HG02610 (cell line): Measurements from ENCODE around the gene PITPNM1.
"Not testable (repeated sequence)": the region's sequence is repeated elsewhere in the genome, so short reads cannot be mapped to it uniquely, and the experiment has no call there.

Experiments used
- ATAC-seq: cut with Tn5 transposase; IDR thresholded peaks from one replicate; pipeline ENCODE4 v1.9.1; 2021; ENCODE audit warnings: mild to moderate bottlenecking, moderate library complexity; ENCODE audit not compliant: unreplicated experiment

PITPNM1 gene

GRCh38 chr11:67468456-67468758 is 36.8 kb downstream of the PITPNM1 start:
- no peak for ATAC-seq

DNA sequence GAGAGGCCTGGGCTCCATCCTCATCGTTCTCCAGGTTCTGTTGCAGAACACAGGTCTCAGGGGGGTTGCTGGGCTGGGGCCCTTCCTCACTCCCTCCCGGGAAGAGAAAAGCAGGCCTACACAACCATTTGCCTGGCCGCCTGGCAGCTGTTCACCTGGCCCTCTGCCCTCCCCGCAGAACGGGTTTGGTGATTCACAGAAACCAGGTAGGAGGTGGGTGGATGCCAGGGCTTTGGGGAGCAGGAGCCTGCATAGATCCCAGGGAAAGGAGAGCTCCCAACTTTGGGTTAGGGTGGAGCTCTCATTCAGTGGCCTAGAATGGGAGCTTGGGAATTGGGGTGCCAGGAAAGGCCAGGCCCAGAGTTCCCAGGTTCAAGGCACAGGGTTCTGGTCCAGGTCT is 37.1 kb downstream of the PITPNM1 start:
- ATAC-seq = no peak

GRCh38 chr11:67466962-67467771 is 38.0 kb downstream of the PITPNM1 start:
- ATAC-seq = no peak

- no peak for ATAC-seq
These were observed 38.8 kb downstream of the PITPNM1 start for GRCh38 chr11:67466367-67466766.

DNA sequence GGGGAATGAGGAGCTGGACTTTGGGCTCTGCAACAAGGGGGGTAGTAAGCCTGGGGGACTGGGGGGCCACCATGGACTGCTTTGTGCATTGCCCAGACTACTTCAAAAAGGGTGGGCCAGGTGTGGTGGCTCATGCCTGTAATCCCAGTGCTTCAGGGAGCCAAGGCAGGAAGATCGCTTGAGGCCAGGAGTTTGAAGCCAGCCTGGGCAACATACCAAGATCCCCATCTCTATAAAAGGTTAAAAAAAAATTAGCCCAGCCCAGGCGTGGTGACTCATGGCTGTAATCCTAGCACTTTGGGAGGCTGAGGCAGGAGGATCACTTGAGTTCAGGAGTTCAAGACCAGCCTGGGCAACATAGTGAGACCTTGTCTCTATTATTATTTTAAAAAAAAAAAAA is 39.6 kb downstream of the PITPNM1 start:
- not testable (repeated sequence) for ATAC-seq

GRCh38 chr11:67465189-67465510 is 40.0 kb downstream of the PITPNM1 start:
- no peak for ATAC-seq

GRCh38 chr11:67464411-67465188 is 40.6 kb downstream of the PITPNM1 start:
- peak; percentile 61 for ATAC-seq

DNA sequence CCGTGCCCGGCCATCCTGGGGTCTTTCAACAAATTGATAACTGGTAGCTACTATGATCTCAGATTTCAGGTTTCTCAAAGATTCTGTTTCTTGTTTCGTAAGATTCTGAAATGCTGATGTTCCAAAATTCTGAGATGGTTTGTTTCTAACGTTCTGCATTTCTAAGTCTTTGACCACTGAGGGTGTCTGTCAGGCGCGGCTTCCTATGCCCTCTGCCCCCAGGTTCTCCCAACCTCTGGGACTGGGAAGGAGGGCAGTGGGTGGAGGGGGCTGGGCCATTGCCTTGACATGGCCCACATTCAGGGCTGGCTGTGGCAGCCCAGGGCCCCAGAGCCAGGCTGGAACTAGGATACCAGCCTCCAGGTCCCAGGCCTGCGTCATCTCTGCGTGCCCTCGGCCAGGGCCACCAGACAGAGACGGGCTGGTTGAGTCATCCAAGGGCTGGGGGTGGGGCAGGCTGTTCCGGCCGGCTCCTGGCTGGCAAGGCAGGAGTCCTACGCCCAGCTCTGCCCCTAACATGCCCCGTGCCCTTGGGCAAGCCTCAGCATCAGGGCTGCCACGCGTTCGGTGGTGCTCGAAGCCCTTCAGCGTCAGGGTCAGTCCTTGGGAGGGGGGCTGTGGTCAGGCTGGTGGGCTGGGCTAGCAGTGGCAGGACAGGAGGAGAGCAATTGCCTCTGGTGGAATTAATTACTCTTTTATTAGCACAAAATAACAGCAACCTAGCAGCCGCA is 41.3 kb downstream of the PITPNM1 start:
- no peak for ATAC-seq

- no peak for ATAC-seq
These were observed 42.0 kb downstream of the PITPNM1 start for GRCh38 chr11:67463186-67463585.

GRCh38 chr11:67458266-67458665 is 46.9 kb downstream of the PITPNM1 start:
- no peak for ATAC-seq

- ATAC-seq = no peak
These were observed 47.7 kb downstream of the PITPNM1 start for GRCh38 chr11:67457453-67457852.

DNA sequence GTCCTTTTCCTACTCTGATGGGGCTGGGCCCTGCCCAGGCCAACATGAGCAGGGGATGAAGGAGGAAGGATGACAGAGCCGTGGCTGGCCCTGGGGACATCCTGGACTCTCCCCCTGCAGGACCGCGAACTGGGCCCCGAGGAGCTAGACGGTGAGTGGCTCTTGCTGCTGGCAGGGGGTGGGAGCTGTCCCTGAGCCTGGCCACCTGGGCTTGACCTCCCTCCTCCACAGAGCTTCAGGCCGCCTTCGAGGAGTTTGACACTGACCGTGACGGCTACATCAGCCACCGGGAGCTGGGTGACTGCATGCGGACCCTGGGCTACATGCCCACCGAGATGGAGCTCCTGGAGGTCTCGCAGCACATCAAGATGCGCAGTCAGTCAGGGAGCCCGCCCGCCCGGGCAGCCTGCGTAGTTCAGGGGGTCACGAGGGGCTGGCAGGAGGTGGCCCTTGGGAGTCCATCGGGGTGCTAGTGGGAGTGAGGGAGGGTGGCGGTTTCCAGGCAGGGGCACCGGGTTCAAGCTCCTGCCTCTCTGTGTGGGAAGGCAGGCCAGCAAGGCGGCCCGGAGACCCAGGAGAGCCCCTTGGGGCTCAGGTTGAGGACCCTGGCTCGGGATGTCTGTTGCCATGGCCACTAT is 49.0 kb downstream of the PITPNM1 start:
- no peak for ATAC-seq

DNA sequence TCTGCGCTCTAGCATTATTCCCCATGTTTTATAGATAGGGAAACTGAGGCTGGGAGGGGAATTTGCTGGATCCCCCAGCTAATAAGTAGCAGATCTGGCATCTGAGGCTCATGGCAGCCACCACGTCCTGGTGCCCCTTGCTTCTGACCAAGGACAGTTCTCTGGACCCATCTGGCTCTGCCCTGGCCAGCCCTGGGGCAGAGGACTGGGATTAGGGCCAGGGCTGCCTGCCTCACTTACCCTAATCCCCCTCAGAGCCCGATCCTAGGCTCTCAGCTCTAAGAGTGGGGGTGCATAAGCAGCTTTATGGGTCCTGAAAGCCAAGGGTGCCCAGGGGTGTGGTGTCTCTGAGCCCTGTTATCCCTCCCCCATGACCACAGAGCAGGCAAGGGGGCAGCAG is 50.1 kb downstream of the PITPNM1 start, which contains the start of gene CABP4:
Gene CABP4, plus strand, starts transcription at position 301 of the 400 bp plus-strand sequence. Its CDS starts 70 bp downstream, at position 371.
- no peak for ATAC-seq

DNA sequence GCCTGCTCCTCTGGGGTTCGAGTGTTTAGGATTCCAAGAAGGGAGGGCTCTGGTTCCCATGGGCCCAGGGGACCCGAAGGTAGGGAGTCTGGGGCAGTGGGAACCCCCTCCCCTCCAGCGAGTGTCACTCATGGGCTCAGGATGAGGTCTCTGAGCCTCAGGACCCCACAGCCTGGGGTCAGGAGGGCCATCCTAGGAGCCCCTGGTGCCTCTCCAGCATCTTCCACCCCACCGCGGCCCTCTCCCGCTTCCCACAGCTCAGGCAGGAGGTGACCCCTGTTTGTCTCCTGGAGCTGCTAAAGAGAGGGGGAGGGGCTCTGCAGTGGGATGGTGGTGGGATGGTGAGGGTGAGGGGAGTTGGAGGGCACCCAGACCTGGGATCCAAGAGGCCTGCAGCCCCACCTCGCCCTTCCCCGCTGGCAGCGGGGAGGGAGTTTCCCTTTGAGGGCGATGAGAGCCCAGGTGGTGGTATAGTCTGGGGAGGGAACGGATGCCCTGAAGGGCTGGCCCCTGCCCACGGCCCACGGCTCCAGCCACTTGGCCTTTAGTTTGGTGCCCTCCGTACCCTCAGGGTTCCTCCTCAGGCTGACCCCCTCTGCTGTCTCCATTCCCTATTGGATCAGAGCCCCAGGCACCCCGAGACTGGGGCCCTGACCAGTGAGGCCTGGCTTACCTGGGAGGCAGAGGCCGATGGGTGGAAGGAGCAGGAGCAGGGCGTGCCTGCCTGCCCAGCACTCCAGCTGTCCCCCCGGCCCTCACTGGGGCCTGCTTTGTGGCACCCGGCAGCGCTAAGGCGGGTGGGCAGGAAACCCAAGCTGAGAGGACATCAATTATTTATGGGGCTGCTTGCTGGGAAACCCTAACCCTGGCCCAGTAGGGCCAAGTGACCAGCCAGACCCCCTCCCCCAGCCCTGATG is 51.1 kb downstream of the PITPNM1 start:
- no peak for ATAC-seq

DNA sequence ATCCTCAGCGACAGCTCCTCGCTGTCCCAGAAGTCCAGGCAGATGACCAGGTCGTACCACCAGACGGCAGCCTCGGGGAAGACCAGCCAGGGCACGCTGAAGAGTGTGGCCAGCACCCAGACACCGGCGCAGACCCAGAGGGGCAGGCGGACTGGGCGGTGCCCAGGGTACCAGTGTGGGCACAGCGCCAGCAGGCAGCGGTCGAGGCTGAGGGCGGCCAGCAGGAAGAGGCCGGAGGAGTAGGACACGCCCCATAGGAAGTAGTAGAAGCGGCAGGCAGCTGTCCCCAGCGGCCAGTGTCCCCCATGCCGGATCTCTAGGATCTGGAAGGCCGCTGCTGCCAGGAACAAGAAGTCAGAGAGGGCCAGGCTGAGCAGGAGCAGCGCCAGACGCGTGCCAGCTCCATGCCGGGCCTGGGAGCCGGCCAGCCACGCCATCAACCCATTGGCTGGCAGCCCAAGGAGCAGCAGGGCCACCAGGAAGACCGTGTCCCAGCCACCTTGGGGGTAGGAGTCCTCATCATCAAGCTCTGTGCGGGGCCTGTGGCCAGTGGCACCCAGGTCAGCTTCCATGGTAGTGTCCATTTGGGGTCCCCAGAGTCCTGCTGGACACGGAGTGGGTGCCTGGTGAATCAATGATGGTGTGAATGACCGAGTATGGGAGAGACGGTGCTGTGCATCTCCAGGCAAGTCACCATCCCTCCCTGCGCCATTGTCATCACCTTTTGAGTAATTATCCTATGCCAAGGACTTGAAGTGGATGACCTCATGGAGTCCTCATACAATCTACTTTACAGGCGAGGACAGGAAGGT is 52.8 kb downstream of the PITPNM1 start, which contains the start of gene GPR152:
Gene GPR152, minus strand, starts transcription at position 589 of the 812 bp plus-strand sequence. Its CDS starts 5 bp downstream, at position 584.
- ATAC-seq = no peak

DNA sequence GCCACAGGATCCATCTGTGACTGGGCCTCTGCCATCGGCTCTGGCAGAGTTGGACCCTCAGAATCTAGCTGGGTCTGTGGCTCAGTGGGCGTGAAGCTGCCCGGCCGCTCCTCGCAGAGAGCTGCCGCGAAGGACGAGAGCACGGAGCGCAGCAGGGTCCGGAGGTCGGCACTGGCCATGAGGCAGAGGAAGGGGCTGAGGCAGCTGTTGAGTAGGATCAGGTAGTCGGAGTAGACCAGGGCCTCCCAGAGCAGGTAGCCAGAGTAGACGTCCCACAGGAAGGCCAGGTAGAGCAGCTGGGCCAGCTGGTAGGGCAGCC is 53.5 kb downstream of the PITPNM1 start:
- ATAC-seq = no peak

- no peak for ATAC-seq
These were observed 54.1 kb downstream of the PITPNM1 start for GRCh38 chr11:67450796-67451657.

GRCh38 chr11:67449116-67449844 is 55.9 kb downstream of the PITPNM1 start:
- ATAC-seq = no peak
